Ovary (tissue), 9 donors: ENCODE measurements around the gene KRT72. TPM values are rescaled to one million over a fixed set of nuclear protein-coding genes. Genes with fewer than 3 reads are reported as not detected.

ENCODE experiments used
- DNase-seq, 5 donors: peaks; one replicate each; pipeline ENCODE4 v3.0.0-alpha.2; 2019 to 2020
- H3K27ac ChIP-seq, 2 donors: fragments of 200-600 bp; one replicate each; pipeline versions ENCODE4 v1.5.1 to v1.8.0; 2019 to 2022
- H3K27me3 ChIP-seq: fragments of 200-600 bp; one replicate; pipeline ENCODE4 v1.8.0; 2022
- H3K36me3 ChIP-seq: fragments of 200-600 bp; sonication (generic); one replicate; pipeline ENCODE4 v1.5.1; 2019
- H3K4me1 ChIP-seq: one replicate; pipeline ENCODE4 v1.8.1; 2013; ENCODE audit warnings: mild to moderate bottlenecking, moderate library complexity; ENCODE audit not compliant: insufficient read depth
- H3K4me3 ChIP-seq: fragments of 200-600 bp; sonication (generic); one replicate; pipeline ENCODE4 v1.5.1; 2017
- H3K9me3 ChIP-seq, 2 donors: fragments of 200-600 bp in 1 of 2; sonication (generic) in 1 of 2; one replicate each; pipeline versions ENCODE4 v1.5.1 to v1.8.1; 2013 to 2019; ENCODE audit warnings: mild to moderate bottlenecking in 1 of 2, moderate library complexity in 1 of 2
- EP300 ChIP-seq: sonication (generic); formaldehyde crosslinking; IDR thresholded peaks from one replicate; pipeline ENCODE4 v1.6.1; 2017; ENCODE audit warnings: antibody characterized with exemption
- POLR2A ChIP-seq: fragments of 450-650 bp; IDR thresholded peaks from one replicate; pipeline ENCODE4 v1.6.1; 2017; ENCODE audit warnings: antibody characterized with exemption, mild to moderate bottlenecking, moderate library complexity
- WGBS, 3 donors: extraction: QIAGEN DNeasy Blood & Tissue Kit in 1 of 3; methylation state at CpG; one replicate each; pipeline versions ENCODE4 v1.1.5 to v1.1.7; 2013 to 2017; 5-methylcytosine and 5-hydroxymethylcytosine counted together
- intact Hi-C, 4 donors: fragments of 100-400 bp; cut with DNase I; formaldehyde crosslinking; loops; one replicate each; pipeline versions ENCODE4 v1.11.0 to v1.15.1; 2022 to 2023
- polyA plus RNA-seq, 2 donors: library from polyadenylated mRNA; stranded (reverse); fragments of 200-250 nt in 1 of 2; fragments of 350-450 nt in 1 of 2; fragmentation: Illumina TruSeq in 1 of 2; extraction: RNeasy Lipid Tissue Mini Kit (QIAGEN cat#74804) in 1 of 2; gene quantifications; one replicate each; pipeline ENCODE4 v1.2.3, GENCODE V29; 2013 to 2014
- total RNA-seq, 7 donors: library from RNA; depleted of rRNA in 2 of 7; stranded (reverse); fragments of >200 nt in 2 of 7; fragmentation: NEBNext Ultra II Directional in 3 of 7; extraction: Animal tissue kit (Norgen Biotek cat#: 25700) in 3 of 7; gene quantifications; one replicate each; pipeline versions ENCODE4 v1.1.0 to v1.2.4, GENCODE V29; 2016 to 2023
- TF ChIP-seq, protein P1 (sequence below), 3 donors: fragments of 450-650 bp in 2 of 3; fragments of 200-600 bp in 1 of 3; IDR thresholded peaks; one replicate each; pipeline versions ENCODE4 v1.5.1 to v1.8.0; 2016 to 2022; ENCODE audit warnings: antibody characterized with exemption in 3 of 3, mild to moderate bottlenecking in 1 of 3
- donor health status: DM: no; HTN: no; CAD: no; lungs with moderate emphysema.
- donor health status: DM: no; HTN: no; CAD: no.
- donor health status: Bipolar disorder and iron deficiency.
- donor health status: DM: yes; HTN: yes; CAD: no.
- donor health status: DM: no; HTN: no; CAD: no.
- donor health status: DM: yes; HTN: yes; CAD: no.

KRT72 gene
- total and polyA plus RNA-seq, 9 donors = not detected

- Histone ChIP-seq H3K27me3 (no peaks in the 10 kb centered on the region), H3K27ac (no peak overlapping the region), H3K4me1 (no peaks in the 10 kb centered on the region), H3K36me3 (no peaks in the 10 kb centered on the region), H3K4me3 (no peak overlapping the region), H3K9me3 (no peaks in the 10 kb centered on the region)
- TF ChIP-seq, protein P1, sequence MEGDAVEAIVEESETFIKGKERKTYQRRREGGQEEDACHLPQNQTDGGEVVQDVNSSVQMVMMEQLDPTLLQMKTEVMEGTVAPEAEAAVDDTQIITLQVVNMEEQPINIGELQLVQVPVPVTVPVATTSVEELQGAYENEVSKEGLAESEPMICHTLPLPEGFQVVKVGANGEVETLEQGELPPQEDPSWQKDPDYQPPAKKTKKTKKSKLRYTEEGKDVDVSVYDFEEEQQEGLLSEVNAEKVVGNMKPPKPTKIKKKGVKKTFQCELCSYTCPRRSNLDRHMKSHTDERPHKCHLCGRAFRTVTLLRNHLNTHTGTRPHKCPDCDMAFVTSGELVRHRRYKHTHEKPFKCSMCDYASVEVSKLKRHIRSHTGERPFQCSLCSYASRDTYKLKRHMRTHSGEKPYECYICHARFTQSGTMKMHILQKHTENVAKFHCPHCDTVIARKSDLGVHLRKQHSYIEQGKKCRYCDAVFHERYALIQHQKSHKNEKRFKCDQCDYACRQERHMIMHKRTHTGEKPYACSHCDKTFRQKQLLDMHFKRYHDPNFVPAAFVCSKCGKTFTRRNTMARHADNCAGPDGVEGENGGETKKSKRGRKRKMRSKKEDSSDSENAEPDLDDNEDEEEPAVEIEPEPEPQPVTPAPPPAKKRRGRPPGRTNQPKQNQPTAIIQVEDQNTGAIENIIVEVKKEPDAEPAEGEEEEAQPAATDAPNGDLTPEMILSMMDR (IDR thresholded peaks at IDR 0.05) = no peak
- no peak for TF ChIP-seq EP300
- no peak for TF ChIP-seq POLR2A
- no peak for DNase-seq
- intact Hi-C loops = no loop called here
- 63 to 76% (median 70%) methylated on average over 7 of the region's 7 CpGs for WGBS, 3 donors
Measured at GRCh38 chr12:52630008-52630500, 28.8 kb upstream of the KRT72 start.

GRCh38 chr12:52629281-52630007, 28.2 kb upstream of the KRT72 start:
- WGBS, 3 donors = 65 to 84% (median 75%) methylated on average over 12 of the region's 12 CpGs
- Histone ChIP-seq H3K27me3 (no peaks in the 10 kb centered on the region), H3K4me3 (no peak overlapping the region), H3K4me1 (no peaks in the 10 kb centered on the region), H3K9me3 (no peaks in the 10 kb centered on the region), H3K27ac (no peak overlapping the region), H3K36me3 (no peaks in the 10 kb centered on the region)
- intact Hi-C loops = no loop called here
- TF ChIP-seq, protein P1 (IDR thresholded peaks at IDR 0.05) = no peak
- TF ChIP-seq POLR2A (no peak), EP300 (no peak)
- DNase-seq = no peak

DNA sequence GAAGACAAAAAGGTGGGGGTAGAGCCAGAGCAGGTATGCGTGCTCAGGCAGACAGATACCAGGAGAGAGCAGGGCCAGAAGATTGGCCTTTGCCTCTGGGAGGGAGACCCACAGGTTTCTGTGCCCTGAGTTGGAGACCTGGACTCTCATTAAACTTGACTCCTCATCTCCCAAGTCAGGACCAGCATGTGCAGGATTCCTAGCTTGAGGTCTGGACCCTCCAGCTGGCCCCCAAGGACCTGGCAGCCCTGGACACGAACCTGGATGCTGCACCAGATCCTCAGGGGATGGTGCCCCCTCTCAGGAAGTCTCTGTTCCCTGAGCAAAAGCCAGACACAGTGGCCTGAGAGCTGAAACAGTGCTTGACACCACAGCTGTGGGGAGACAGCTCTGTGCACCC, 27.6 kb upstream of the KRT72 start:
- 61 to 63% (median 61%) methylated on average over 2 of the region's 2 CpGs for WGBS, 3 donors
- Histone ChIP-seq H3K27ac (no peak overlapping the region), H3K27me3 (no peaks in the 10 kb centered on the region), H3K4me3 (no peak overlapping the region), H3K9me3 (no peaks in the 10 kb centered on the region), H3K4me1 (no peaks in the 10 kb centered on the region), H3K36me3 (no peaks in the 10 kb centered on the region)
- TF ChIP-seq, protein P1 (IDR thresholded peaks at IDR 0.05) = no peak
- no peak for TF ChIP-seq POLR2A
- TF ChIP-seq EP300 = no peak
- intact Hi-C loops = no loop called here
- DNase-seq = no peak

DNA sequence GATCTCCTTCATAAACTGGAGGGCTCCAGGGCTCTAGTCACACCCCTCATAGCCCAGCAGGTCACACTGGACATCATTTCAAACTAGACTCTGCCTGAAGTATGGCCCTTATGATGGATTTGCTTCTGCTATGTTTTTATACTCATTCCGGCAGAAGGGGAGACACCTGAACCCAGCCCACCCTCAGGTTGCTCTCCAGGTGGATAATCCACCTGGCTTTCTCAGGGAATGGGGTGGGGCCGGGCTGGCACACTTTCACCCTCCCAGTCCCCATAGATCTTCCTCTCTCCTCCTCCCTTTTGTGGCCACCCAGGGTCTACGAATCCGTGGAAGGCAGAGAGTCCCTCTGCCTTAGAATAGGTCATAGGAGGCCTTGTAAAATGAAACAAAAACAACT, 26.8 kb upstream of the KRT72 start:
- Histone ChIP-seq H3K4me3 (no peak overlapping the region), H3K27ac (no peak overlapping the region), H3K36me3 (no peaks in the 10 kb centered on the region), H3K9me3 (no peaks in the 10 kb centered on the region), H3K27me3 (no peaks in the 10 kb centered on the region), H3K4me1 (no peaks in the 10 kb centered on the region)
- WGBS, 3 donors = 64 to 84% (median 69%) methylated on average over 4 of the region's 4 CpGs
- intact Hi-C loops = no loop called here
- TF ChIP-seq POLR2A (no peak), EP300 (no peak)
- TF ChIP-seq, protein P1 (IDR thresholded peaks at IDR 0.05) = no peak
- no peak for DNase-seq
